Measurements from ENCODE around the gene RFTN1. TPM values are rescaled to one million over a fixed set of nuclear protein-coding genes. Genes with fewer than 3 reads are reported as not detected.

Gene RFTN1
- total and polyA plus RNA-seq, 2 of the 8 experiments (the other 6 are each of a cell fraction or from before 2014, with no cell fraction given), result 4.6 to 6.7 TPM

- Histone ChIP-seq H4K8ac (ENCODE audit: extremely low read depth, insufficient read depth, low read length) (no peak overlapping the region), H3K27ac (ENCODE audit: low read depth, low read length) (no peak overlapping the region), H3K18ac (ENCODE audit: extremely low read depth, low read length) (no peak overlapping the region), H4K91ac (replicated peaks; ENCODE audit: insufficient read length, low read length) (no peak overlapping the region), H3K9ac (replicated peaks in 1 of 4; ENCODE audit: extremely low read depth in 1 of 4, low read depth in 3 of 4, low read length in 3 of 4) (no peak overlapping the region), H3K27me3 (replicated peaks in 1 of 4; ENCODE audit: control insufficient read depth in 3 of 4, extremely low read depth in 1 of 4, insufficient read depth in 3 of 4, low read length in 3 of 4) (no peaks in the 10 kb centered on the region; a peak in 1 of 7 replicates), H2AFZ (ENCODE audit: low read length) (no peak overlapping the region), H3K4me1 (replicated peaks in 1 of 4; ENCODE audit: control insufficient read depth in 3 of 4, insufficient read depth in 4 of 4, low read length in 3 of 4) (peaks cover 3 to 4% (median 3%) of the 10 kb centered on the region in 4 experiments; a peak in 4 of 7 replicates), H4K5ac (ENCODE audit: insufficient read length, low read depth, low read length) (no peak overlapping the region), H3K4ac (replicated peaks; ENCODE audit: insufficient read length, low read depth, low read length) (no peak overlapping the region), H3K23me2 (ENCODE audit: low read depth, low read length) (no peaks in the 10 kb centered on the region), H3K4me2 (ENCODE audit: insufficient read depth in 1 of 2, low read depth in 2 of 2, low read length in 2 of 2) (no peak overlapping the region), H3K14ac (ENCODE audit: insufficient read length) (no peak overlapping the region), H3K36me3 (ENCODE audit: control insufficient read depth in 2 of 4, insufficient read depth in 4 of 4, low read length in 3 of 4) (no peaks in the 10 kb centered on the region), H4K20me1 (replicated peaks in 1 of 2; ENCODE audit: control insufficient read depth in 1 of 2, insufficient read depth in 2 of 2, low read length in 2 of 2) (no peaks in the 10 kb centered on the region), H2BK120ac (replicated peaks; ENCODE audit: low read depth, low read length) (no peak overlapping the region), H2BK15ac (ENCODE audit: low read length) (no peak overlapping the region), H2BK20ac (ENCODE audit: low read length) (no peak overlapping the region), H3K56ac (replicated peaks; ENCODE audit: insufficient read length, low read depth, low read length) (no peak overlapping the region), H2BK12ac (ENCODE audit: low read depth, low read length) (no peak overlapping the region), H2AK5ac (ENCODE audit: low read depth, low read length) (no peak overlapping the region), H3K23ac (ENCODE audit: insufficient read length) (no peak overlapping the region), H2BK5ac (ENCODE audit: low read depth, low read length) (no peak overlapping the region), H3K9me3 (ENCODE audit: insufficient read depth in 2 of 2, low read depth in 1 of 2, low read length in 1 of 2) (no peaks in the 10 kb centered on the region), H3K4me3 (ENCODE audit: extremely low read depth in 1 of 4, insufficient read depth in 2 of 4, low read depth in 3 of 4, low read length in 4 of 4) (no peak overlapping the region), H3K79me1 (ENCODE audit: low read depth, low read length) (no peaks in the 10 kb centered on the region), H3K79me2 (ENCODE audit: control insufficient read depth in 1 of 2, insufficient read depth in 2 of 2, low read length in 2 of 2) (no peaks in the 10 kb centered on the region)
- WGBS, 2 experiments (ENCODE audit: extremely low coverage in 1 of 2, insufficient coverage in 1 of 2, insufficient read length in 1 of 2, insufficient replicate concordance in 2 of 2, low coverage in 1 of 2, low lambda C conversion rate in 2 of 2, missing lambda C conversion rate in 1 of 2), result 89% methylated on average over 4 of the region's 4 CpGs; no CpG with 5 or more reads in 1 of the 2 experiments
- no peak for DNase-seq (ENCODE audit: low read depth in 1 of 2, low spot score in 2 of 2)
- POLR2A ChIA-PET (ENCODE audit: partially characterized antibody), result no interaction called here
- CTCF ChIA-PET (ENCODE audit: partially characterized antibody), result no interaction called here
- TF ChIP-seq KDM5A (IDR thresholded peaks at IDR 0.05; ENCODE audit: low read length), result no peak
- no peak for TF ChIP-seq EP300 (IDR thresholded peaks at IDR 0.05; ENCODE audit: borderline replicate concordance in 1 of 2, low read depth in 2 of 2, low read length in 2 of 2)
- FAIRE-seq, result no peak
Measured at GRCh38 chr3:16460273-16460672, 53.2 kb downstream of the RFTN1 start.

Measured in H1 (cell line).